KMS-11 (cell line): ENCODE results near the gene NMS.

Experiments used
- H2AFZ ChIP-seq: fragments of 200-600 bp; sonication (generic); 2 replicates; pipeline ENCODE4 v1.6.1; 2016; ENCODE audit warnings: antibody characterized with exemption, mixed run types, low read depth
- H3K27ac ChIP-seq: fragments of 200-600 bp; sonication (generic); 2 replicates; pipeline ENCODE4 v1.6.1; 2016; ENCODE audit warnings: mild to moderate bottlenecking, mixed run types
- H3K27me3 ChIP-seq: fragments of 200-600 bp; sonication (generic); 2 replicates; pipeline ENCODE4 v1.6.1; 2017; ENCODE audit warnings: mild to moderate bottlenecking, low read depth, mixed run types, moderate library complexity; ENCODE audit not compliant: insufficient read depth
- H3K36me3 ChIP-seq: fragments of 200-600 bp; sonication (generic); 2 replicates; pipeline ENCODE4 v1.6.1; 2017; ENCODE audit warnings: mild to moderate bottlenecking, mixed run types; ENCODE audit not compliant: insufficient read depth
- H3K4me1 ChIP-seq: fragments of 200-600 bp; sonication (generic); 2 replicates; pipeline ENCODE4 v1.6.1; 2016; ENCODE audit warnings: mild to moderate bottlenecking, low read depth, mixed run types; ENCODE audit not compliant: poor library complexity, severe bottlenecking
- H3K4me2 ChIP-seq: fragments of 200-600 bp; sonication (generic); 2 replicates; pipeline ENCODE4 v1.7.0; 2016; ENCODE audit warnings: mild to moderate bottlenecking, mixed run types
- H3K4me3 ChIP-seq: fragments of 200-600 bp; sonication (generic); IDR thresholded peaks from 2 replicates; pipeline ENCODE4 v1.6.1; 2017; ENCODE audit warnings: low read depth, low read length, mixed read lengths; ENCODE audit not compliant: insufficient read depth
- H3K79me2 ChIP-seq: fragments of 200-600 bp; sonication (generic); 2 replicates; pipeline ENCODE4 v1.6.1; 2016; ENCODE audit warnings: low read depth, mixed run types; ENCODE audit not compliant: insufficient read depth
- H3K9ac ChIP-seq: fragments of 200-600 bp; sonication (generic); 2 replicates; pipeline ENCODE4 v1.6.1; 2016; ENCODE audit warnings: mild to moderate bottlenecking, mixed run types
- H4K20me1 ChIP-seq: fragments of 200-600 bp; sonication (generic); 2 replicates; pipeline ENCODE4 v1.6.1; 2016; ENCODE audit warnings: mild to moderate bottlenecking, mixed run types; ENCODE audit not compliant: insufficient read depth
- CTCF ChIP-seq: fragments of 200-600 bp; sonication (generic); conservative IDR thresholded peaks from 2 replicates; pipeline ENCODE4 v1.6.1; 2017; ENCODE audit warnings: low read depth, mild to moderate bottlenecking, antibody characterized with exemption, low read length, moderate library complexity, mixed read lengths

Gene NMS

GRCh38 chr2:100425107-100425506 is 45.2 kb upstream of the NMS start:
- H3K27ac ChIP-seq: no peak overlapping the region
- H3K4me3 ChIP-seq: no peak overlapping the region
- TF ChIP-seq CTCF: no peak
- no peak overlapping the region for H3K4me2 ChIP-seq
- H4K20me1 ChIP-seq: no peaks in the 10 kb centered on the region
- H3K4me1 ChIP-seq: no peaks in the 10 kb centered on the region
- no peak overlapping the region for H3K9ac ChIP-seq
- no peaks in the 10 kb centered on the region for H3K27me3 ChIP-seq
- no peaks in the 10 kb centered on the region for H3K79me2 ChIP-seq
- H3K36me3 ChIP-seq: no peaks in the 10 kb centered on the region
- no peak overlapping the region for H2AFZ ChIP-seq

GRCh38 chr2:100425573-100426383 is 44.5 kb upstream of the NMS start:
- no peak overlapping the region for H2AFZ ChIP-seq
- H3K4me1 ChIP-seq: no peaks in the 10 kb centered on the region
- no peaks in the 10 kb centered on the region for H4K20me1 ChIP-seq
- H3K79me2 ChIP-seq: no peaks in the 10 kb centered on the region
- H3K27ac ChIP-seq: no peak overlapping the region
- no peaks in the 10 kb centered on the region for H3K36me3 ChIP-seq
- no peak for TF ChIP-seq CTCF
- H3K4me2 ChIP-seq: no peak overlapping the region
- no peak overlapping the region for H3K4me3 ChIP-seq
- no peaks in the 10 kb centered on the region for H3K27me3 ChIP-seq
- H3K9ac ChIP-seq: no peak overlapping the region

- Histone ChIP-seq H3K4me2 (no peak overlapping the region), H3K4me1 (no peaks in the 10 kb centered on the region), H3K27me3 (no peaks in the 10 kb centered on the region), H3K9ac (no peak overlapping the region), H3K4me3 (no peak overlapping the region), H3K79me2 (no peaks in the 10 kb centered on the region), H4K20me1 (no peaks in the 10 kb centered on the region), H3K36me3 (no peaks in the 10 kb centered on the region), H2AFZ (no peak overlapping the region), H3K27ac (no peak overlapping the region)
- TF ChIP-seq CTCF: no peak
These were observed 43.9 kb upstream of the NMS start for GRCh38 chr2:100426384-100426720.

GRCh38 chr2:100427111-100427510 is 43.2 kb upstream of the NMS start:
- Histone ChIP-seq H3K4me3 (no peak overlapping the region), H3K36me3 (no peaks in the 10 kb centered on the region), H3K79me2 (no peaks in the 10 kb centered on the region), H3K27ac (no peak overlapping the region), H2AFZ (no peak overlapping the region), H4K20me1 (no peaks in the 10 kb centered on the region), H3K4me2 (no peak overlapping the region), H3K4me1 (no peaks in the 10 kb centered on the region), H3K27me3 (no peaks in the 10 kb centered on the region), H3K9ac (no peak overlapping the region)
- no peak for TF ChIP-seq CTCF
